Astrocyte of the cerebellum (primary cell): ENCODE results near the gene SGMS1.

Experiments
- DNase-seq: peaks from one replicate; pipeline ENCODE4 v3.0.0-alpha.2; 2011; ENCODE audit warnings: low read depth
- H3K4me3 ChIP-seq: 2 replicates; pipeline ENCODE4 v1.5.1; 2011; ENCODE audit warnings: mild to moderate bottlenecking, low read depth, low read length, moderate library complexity
- in situ Hi-C: cut with HindIII; loops from 2 replicates; pipeline ENCODE4 v1.10.0; 2017; ENCODE audit warnings: low sequenced_read_pairs
- TF ChIP-seq, protein P1 (sequence below): IDR thresholded peaks from 2 replicates; pipeline ENCODE4 v1.5.1; 2012; ENCODE audit warnings: low read length, low read depth, moderate library complexity, mild to moderate bottlenecking; ENCODE audit errors: missing control alignments

The SGMS1 gene

GRCh38 chr10:50398381-50398780 lies 225.4 kb downstream of the SGMS1 start:
- no peak for DNase-seq
- in situ Hi-C loops = no loop called here
- H3K4me3 ChIP-seq = no peak overlapping the region
- TF ChIP-seq, protein P1, sequence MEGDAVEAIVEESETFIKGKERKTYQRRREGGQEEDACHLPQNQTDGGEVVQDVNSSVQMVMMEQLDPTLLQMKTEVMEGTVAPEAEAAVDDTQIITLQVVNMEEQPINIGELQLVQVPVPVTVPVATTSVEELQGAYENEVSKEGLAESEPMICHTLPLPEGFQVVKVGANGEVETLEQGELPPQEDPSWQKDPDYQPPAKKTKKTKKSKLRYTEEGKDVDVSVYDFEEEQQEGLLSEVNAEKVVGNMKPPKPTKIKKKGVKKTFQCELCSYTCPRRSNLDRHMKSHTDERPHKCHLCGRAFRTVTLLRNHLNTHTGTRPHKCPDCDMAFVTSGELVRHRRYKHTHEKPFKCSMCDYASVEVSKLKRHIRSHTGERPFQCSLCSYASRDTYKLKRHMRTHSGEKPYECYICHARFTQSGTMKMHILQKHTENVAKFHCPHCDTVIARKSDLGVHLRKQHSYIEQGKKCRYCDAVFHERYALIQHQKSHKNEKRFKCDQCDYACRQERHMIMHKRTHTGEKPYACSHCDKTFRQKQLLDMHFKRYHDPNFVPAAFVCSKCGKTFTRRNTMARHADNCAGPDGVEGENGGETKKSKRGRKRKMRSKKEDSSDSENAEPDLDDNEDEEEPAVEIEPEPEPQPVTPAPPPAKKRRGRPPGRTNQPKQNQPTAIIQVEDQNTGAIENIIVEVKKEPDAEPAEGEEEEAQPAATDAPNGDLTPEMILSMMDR = no peak

DNA sequence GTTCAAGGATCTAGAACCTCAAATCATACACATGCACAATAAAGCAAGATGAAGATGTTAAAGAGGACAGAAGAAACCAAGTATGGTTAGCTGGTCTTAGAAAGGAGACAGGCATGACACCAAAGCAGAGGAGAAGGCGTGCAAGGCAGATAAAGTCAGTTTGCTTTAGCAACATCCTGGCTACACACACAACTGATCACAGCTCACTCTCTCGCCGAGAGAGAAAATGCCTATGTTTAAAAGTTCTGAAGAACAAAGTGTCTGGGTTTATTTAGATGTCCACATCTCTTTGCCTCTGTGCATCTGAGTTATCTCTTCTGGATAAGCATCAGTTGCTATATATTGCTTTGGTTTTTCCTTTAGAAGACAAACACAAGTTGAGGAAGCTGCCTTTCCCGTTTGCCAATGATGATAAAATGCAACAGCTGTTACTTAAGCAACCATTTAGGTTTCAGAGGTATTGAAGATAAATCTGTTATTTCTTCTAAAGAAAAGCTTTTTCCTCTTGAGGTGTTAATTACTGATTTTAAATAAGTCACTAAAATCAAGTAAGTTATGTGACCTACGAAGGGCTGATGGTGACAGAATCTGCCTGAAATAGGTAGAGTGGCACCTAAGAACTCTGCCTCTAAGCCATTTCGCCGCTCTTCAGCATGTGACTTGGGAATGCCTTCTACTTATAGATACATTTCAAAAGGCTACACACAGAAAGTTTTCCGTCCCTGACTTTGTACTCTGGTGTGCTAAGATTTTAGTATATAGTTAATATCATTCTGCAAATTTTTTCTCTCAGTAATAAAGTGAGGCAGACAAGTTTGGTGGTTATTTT lies 226.2 kb downstream of the SGMS1 start:
- TF ChIP-seq, protein P1 = no peak
- no peak for DNase-seq
- in situ Hi-C loops = no loop called here
- no peak overlapping the region for H3K4me3 ChIP-seq

DNA sequence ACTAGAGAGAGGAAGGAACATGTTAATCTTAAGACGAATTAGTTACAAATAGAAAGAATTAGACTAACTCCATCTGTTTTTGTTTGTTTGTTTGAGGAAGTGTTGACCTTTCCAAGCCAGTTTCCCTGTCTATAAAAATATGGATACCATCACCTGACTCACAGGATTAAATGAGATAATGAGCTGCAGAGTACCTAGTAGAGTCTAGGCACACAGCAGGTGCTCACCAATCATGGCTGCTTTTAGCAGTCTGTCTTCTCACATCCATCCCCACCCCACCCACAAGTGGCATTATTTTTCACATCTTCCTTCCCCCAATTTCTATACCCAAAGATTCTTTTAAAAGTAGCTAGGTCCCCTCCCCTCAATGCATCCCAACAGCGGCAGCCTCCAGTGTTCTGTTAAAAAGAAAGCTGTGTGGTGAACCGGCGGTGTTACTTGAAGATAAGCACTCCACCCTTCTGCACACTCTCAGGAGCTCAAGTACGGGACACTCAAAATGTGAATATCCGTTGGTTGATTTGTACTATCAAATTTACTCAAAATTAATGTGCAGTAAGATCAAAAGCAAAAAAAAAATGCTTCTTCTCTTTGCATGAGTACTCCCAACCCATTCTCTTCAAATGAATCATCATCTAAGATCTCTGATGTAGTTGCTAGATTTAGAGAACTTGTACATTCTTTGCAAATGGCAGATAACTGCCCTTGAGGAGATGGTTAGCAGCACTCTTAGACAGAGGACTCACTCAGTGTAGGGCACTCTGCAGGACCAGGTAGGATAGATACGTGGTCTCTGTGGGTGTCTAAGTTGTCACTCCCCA lies 227.1 kb downstream of the SGMS1 start:
- no peak overlapping the region for H3K4me3 ChIP-seq
- in situ Hi-C loops = no loop called here
- TF ChIP-seq, protein P1 = no peak
- no peak for DNase-seq

GRCh38 chr10:50395851-50396250 lies 227.9 kb downstream of the SGMS1 start:
- no peak for DNase-seq
- TF ChIP-seq, protein P1 = no peak

DNA sequence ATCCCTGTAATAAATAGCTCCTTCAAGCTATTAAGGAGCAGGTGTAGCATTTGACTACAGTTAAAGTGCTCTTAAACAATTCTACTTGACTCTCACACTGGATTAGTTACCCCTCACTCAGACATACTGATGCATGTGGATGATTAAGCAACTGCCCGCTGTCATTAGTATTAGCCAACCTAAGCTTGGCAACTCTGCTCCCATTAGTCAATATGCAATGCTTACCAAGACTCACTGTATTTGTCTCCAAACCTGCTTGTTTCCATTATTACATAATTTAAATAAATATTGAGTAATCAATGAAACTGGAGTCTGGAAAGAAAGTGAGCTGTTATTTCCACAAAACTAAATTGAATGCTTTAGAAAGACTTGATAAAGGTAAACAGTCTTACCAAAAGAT lies 228.5 kb downstream of the SGMS1 start:
- no peak overlapping the region for H3K4me3 ChIP-seq
- in situ Hi-C loops = no loop called here
- TF ChIP-seq, protein P1 = no peak
- no peak for DNase-seq

More at GRCh38 chr10:50395851-50396250, 227.9 kb downstream of the SGMS1 start:
- no peak overlapping the region for H3K4me3 ChIP-seq
- in situ Hi-C loops = no loop called here

DNA sequence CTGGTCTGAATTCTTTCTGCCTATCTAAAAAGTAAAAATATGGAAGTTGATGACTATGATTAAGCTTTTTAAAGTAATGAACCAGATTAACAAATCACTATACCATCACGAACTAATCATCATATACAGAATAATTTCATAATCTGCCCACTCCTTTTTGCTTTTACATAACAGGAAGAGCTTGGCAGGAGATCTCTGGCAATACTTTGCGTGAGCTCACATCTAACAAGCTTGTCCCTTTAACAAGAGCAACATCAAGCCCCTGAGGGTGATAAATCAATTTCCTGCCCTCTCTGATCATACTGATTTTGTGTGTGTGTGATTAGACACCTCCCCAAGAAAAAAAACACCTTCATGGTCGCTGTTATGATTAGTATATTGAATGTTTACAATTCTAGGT lies 228.9 kb downstream of the SGMS1 start:
- TF ChIP-seq, protein P1 = no peak
- no peak overlapping the region for H3K4me3 ChIP-seq
- no peak for DNase-seq
- in situ Hi-C loops = no loop called here
